BLaER1 treated with 17β-estradiol and CSF1 and Interleukin-3, amounts not matched to agents 10 nM and 100 nM (cell line): ENCODE results near the gene CD151.

Source experiments
- H3K27ac ChIP-seq, 11 experiments: shearing (Covaris generic); formaldehyde crosslinking; 2 replicates each; pipeline ENCODE4 v1.8.1; 2022
- H3K27me3 ChIP-seq, 11 experiments: shearing (Covaris generic); formaldehyde crosslinking; 2 replicates each; pipeline ENCODE4 v1.8.1; 2022
- H3K36me3 ChIP-seq, 11 experiments: shearing (Covaris generic); formaldehyde crosslinking; 2 replicates each; pipeline ENCODE4 v1.8.1; 2022
- H3K4me1 ChIP-seq, 10 experiments: shearing (Covaris generic); formaldehyde crosslinking; 2 replicates each; pipeline ENCODE4 v1.8.1; 2022
- H3K4me2 ChIP-seq, 11 experiments: shearing (Covaris generic); formaldehyde crosslinking; 2 replicates each; pipeline ENCODE4 v1.8.1; 2022
- H3K4me3 ChIP-seq, 10 experiments: shearing (Covaris generic); formaldehyde crosslinking; 2 replicates each; pipeline ENCODE4 v1.8.1; 2022
- H3K9ac ChIP-seq, 11 experiments: shearing (Covaris generic); formaldehyde crosslinking; 2 replicates each; pipeline ENCODE4 v1.8.1; 2022
- H3K9me3 ChIP-seq, 11 experiments: shearing (Covaris generic); formaldehyde crosslinking; replicated peaks in 1 of 11; 2 replicates each; pipeline ENCODE4 v1.8.1; 2022
- H4K20me1 ChIP-seq, 11 experiments: shearing (Covaris generic); formaldehyde crosslinking; 2 replicates each; pipeline ENCODE4 v1.8.1; 2022
- Cebpa-rat ChIP-seq, 11 experiments: shearing (Covaris generic); IDR thresholded peaks; 2 replicates each; pipeline ENCODE4 v1.8.1; 2022

Gene CD151

GRCh38 chr11:839280-839623, 6.5 kb downstream of the CD151 start:
- H3K36me3 ChIP-seq: peaks cover 46 to 53% (median 52%) of the 10 kb centered on the region in 11 experiments
- H3K4me2 ChIP-seq: no peak overlapping the region
- no peak for TF ChIP-seq Cebpa-rat (IDR thresholded peaks at IDR 0.05)
- no peak overlapping the region for H3K4me3 ChIP-seq
- peaks cover 69 to 80% (median 74%) of the 10 kb centered on the region in 11 experiments for H4K20me1 ChIP-seq
- H3K27me3 ChIP-seq: peaks cover 0 to 11% (median 6%) of the 10 kb centered on the region in 11 experiments; a peak in 7 of 22 replicates
- H3K27ac ChIP-seq: no peak overlapping the region
- peaks cover 36 to 61% (median 42%) of the 10 kb centered on the region in 10 experiments for H3K4me1 ChIP-seq
- H3K9ac ChIP-seq: peak overlapping the region in 4 of 11 experiments; percentile 13 to 31 (median 27); a peak in 3 of 22 replicates
- H3K9me3 ChIP-seq: no peaks in the 10 kb centered on the region

- Histone ChIP-seq H3K36me3 (peaks cover 46 to 53% (median 52%) of the 10 kb centered on the region in 11 experiments), H3K4me2 (peak overlapping the region; percentile 85 to 99 (median 98); a peak in 20 of 22 replicates), H3K27ac (no peak overlapping the region), H3K27me3 (peaks cover 0 to 3% (median 0%) of the 10 kb centered on the region in 11 experiments; a peak in 3 of 22 replicates), H3K9me3 (no peaks in the 10 kb centered on the region), H4K20me1 (peaks cover 64 to 75% (median 69%) of the 10 kb centered on the region in 11 experiments), H3K4me1 (peaks cover 36 to 61% (median 40%) of the 10 kb centered on the region in 10 experiments), H3K9ac (peak overlapping the region; percentile 98 to 100 (median 99); a peak in 20 of 22 replicates), H3K4me3 (peak overlapping the region in 6 of 10 experiments; percentile 89 to 99 (median 94); a peak in 6 of 20 replicates)
- no peak for TF ChIP-seq Cebpa-rat (IDR thresholded peaks at IDR 0.05)
These were observed 7.3 kb downstream of the CD151 start for GRCh38 chr11:839875-840617.

DNA sequence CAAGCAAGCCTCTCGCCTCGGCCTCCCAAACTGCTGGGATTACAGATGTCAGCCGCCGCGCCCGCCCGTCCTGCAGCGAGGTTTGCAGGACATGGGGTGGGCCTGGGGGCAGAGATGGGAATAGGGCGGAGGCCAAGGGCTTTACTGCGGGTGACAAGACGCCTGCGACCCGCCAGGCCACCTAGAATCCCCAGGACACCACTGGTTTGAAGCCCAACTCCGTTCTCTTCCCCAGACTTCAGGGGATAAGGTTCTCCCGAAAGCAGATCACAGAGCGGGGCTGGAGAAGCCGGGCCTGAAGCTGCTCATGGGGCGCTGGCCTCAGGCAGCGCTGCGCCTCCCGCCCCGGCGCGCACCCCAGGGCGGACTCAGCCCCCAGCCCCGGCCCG, 9.2 kb downstream of the CD151 start:
- Histone ChIP-seq H3K4me2 (peak overlapping the region; percentile 85 to 99 (median 98)), H3K27ac (peak overlapping the region; percentile 98 to 100 (median 99)), H3K4me3 (peak overlapping the region; percentile 87 to 100 (median 96)), H3K36me3 (peaks cover 37 to 44% (median 42%) of the 10 kb centered on the region in 11 experiments), H4K20me1 (peaks cover 68 to 77% (median 73%) of the 10 kb centered on the region in 11 experiments), H3K27me3 (no peaks in the 10 kb centered on the region), H3K9me3 (no peaks in the 10 kb centered on the region), H3K9ac (peak overlapping the region; percentile 98 to 100 (median 99)), H3K4me1 (peaks cover 49 to 70% (median 54%) of the 10 kb centered on the region in 10 experiments)
- TF ChIP-seq Cebpa-rat (IDR thresholded peaks at IDR 0.05): no peak

DNA sequence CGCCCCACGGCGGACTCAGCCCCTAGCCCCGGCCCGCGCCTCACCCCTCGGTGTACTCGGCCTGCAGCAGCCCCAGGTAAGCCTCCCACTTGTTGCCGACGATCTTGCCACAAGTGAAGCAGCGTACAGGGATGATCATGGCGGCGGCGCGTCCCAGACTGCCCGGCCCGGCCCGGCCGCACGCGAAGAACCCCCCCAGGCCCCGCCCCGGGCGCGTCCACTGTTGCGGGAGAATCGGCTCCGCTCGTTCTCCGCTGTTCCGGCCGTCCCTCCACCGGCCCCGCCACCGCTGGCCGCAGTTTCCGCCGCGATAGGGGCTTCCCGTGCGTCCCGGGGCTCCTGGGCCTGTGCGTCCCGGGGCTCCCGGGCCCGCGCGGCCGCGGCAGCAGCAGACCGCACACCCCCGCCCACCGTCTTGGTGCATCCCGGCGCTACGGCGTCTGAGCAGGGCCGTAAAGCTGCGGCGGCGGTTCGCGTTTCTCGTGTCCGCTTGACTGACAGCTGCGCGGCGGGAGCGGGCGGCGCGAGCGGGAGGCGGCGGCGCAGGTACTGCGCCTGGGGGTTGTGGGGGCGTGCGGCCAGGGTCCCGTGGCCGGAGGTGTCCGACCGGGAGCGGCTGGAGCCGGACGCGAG, 9.7 kb downstream of the CD151 start, which contains the start of the genes POLR2L and TSPAN4:
Gene POLR2L, minus strand, starts transcription at position 160 of the 633 bp plus-strand sequence. Its CDS starts 21 bp downstream, at position 139.
Gene TSPAN4, plus strand, starts transcription at position 483 of the 633 bp plus-strand sequence. CDS start 7,453 bp downstream, outside the sequence.
- Histone ChIP-seq H3K36me3 (peaks cover 32 to 39% (median 37%) of the 10 kb centered on the region in 11 experiments), H3K4me2 (peak within 1 kb of the TSS; percentile 85 to 99 (median 98)), H3K9me3 (no peaks in the 10 kb centered on the region), H3K27me3 (no peaks in the 10 kb centered on the region), H3K27ac (peak within 1 kb of the TSS; percentile 98 to 100 (median 99)), H4K20me1 (peaks cover 63 to 75% (median 71%) of the 10 kb centered on the region in 11 experiments), H3K4me1 (peaks cover 50 to 68% (median 56%) of the 10 kb centered on the region in 10 experiments), H3K9ac (peak within 1 kb of the TSS; percentile 98 to 100 (median 99)), H3K4me3 (peak within 1 kb of the TSS; percentile 87 to 100 (median 96))
- TF ChIP-seq Cebpa-rat (IDR thresholded peaks at IDR 0.05): no peak

- H3K4me2 ChIP-seq: peak overlapping the region; percentile 85 to 99 (median 98)
- peak overlapping the region; percentile 90 to 100 (median 99) for H3K27ac ChIP-seq
- peaks cover 26 to 32% (median 30%) of the 10 kb centered on the region in 11 experiments for H3K36me3 ChIP-seq
- H3K9ac ChIP-seq: peak overlapping the region; percentile 98 to 100 (median 99)
- H3K9me3 ChIP-seq: no peaks in the 10 kb centered on the region
- peaks cover 62 to 75% (median 71%) of the 10 kb centered on the region in 11 experiments for H4K20me1 ChIP-seq
- H3K4me3 ChIP-seq: peak overlapping the region; percentile 87 to 100 (median 96)
- H3K4me1 ChIP-seq: peaks cover 56 to 69% (median 60%) of the 10 kb centered on the region in 10 experiments
- no peak for TF ChIP-seq Cebpa-rat (IDR thresholded peaks at IDR 0.05)
- H3K27me3 ChIP-seq: peaks cover 0 to 5% (median 0%) of the 10 kb centered on the region in 11 experiments; a peak in 2 of 22 replicates
These were observed 10.5 kb downstream of the CD151 start for GRCh38 chr11:843086-843734.

- Histone ChIP-seq H3K36me3 (peaks cover 18 to 24% (median 22%) of the 10 kb centered on the region in 11 experiments), H3K9ac (peak overlapping the region; percentile 98 to 100 (median 99)), H3K4me1 (peaks cover 65 to 74% (median 69%) of the 10 kb centered on the region in 10 experiments), H3K4me3 (peak overlapping the region; percentile 87 to 100 (median 96)), H4K20me1 (peaks cover 62 to 75% (median 72%) of the 10 kb centered on the region in 11 experiments), H3K9me3 (no peaks in the 10 kb centered on the region), H3K27ac (peak overlapping the region; percentile 49 to 100 (median 99); a peak in 21 of 22 replicates), H3K4me2 (peak overlapping the region; percentile 85 to 99 (median 98)), H3K27me3 (peaks cover 0 to 13% (median 0%) of the 10 kb centered on the region in 11 experiments; a peak in 9 of 22 replicates)
- TF ChIP-seq Cebpa-rat (IDR thresholded peaks at IDR 0.05): no peak
These were observed 11.3 kb downstream of the CD151 start for GRCh38 chr11:843818-844692.

DNA sequence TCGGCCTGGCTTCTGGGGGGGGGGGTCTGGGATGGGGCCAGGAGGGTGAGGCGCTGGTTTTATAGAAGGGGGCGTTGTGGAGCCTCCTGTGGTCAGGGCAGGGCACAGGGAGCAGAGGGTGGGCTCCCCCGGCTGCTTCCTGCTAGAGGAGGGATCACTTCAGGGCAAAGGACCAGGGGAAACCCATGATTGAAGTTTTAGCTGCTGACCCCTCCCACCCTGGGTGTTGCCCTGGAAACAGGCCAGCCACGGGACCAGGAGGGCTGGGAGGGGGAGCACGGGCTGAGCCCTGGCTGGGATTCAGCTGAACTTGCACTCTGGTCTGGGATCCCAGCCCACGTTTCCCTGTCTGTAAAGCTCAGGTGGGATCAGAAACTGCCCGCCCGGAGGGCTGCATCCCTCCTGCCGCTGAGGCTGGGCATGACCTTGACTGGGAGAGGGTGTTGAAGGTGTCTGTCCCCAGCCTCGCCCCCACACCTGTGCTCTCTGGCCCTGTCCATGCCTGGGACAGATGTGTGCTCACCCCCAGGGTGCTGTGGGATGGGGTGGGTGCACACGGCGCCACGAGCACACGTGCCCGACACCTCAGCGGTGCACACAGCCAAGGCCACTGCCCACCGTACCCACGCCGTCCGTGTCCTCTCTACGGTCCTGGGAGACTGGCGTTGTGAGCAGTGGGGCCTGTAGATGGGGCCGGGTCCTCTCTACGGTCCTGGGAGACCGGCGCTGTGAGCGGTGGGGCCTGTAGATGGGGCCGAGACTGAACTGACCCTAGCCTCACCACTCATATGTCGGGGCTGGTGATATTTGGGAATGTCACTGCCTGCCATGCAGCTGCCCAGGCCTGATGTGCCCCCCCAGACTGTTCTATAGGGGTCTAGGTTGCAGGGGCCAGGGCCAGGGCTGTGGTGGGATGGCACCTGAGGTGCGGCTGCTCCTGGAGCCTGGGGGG, 12.2 kb downstream of the CD151 start:
- peaks cover 0 to 16% (median 0%) of the 10 kb centered on the region in 11 experiments; a peak in 10 of 22 replicates for H3K27me3 ChIP-seq
- H3K4me2 ChIP-seq: peak overlapping the region; percentile 85 to 99 (median 98)
- H3K4me3 ChIP-seq: peak overlapping the region in 6 of 10 experiments; percentile 26 to 99 (median 94); a peak in 10 of 20 replicates
- H3K36me3 ChIP-seq: peaks cover 9 to 16% (median 13%) of the 10 kb centered on the region in 11 experiments
- H3K9me3 ChIP-seq: no peaks in the 10 kb centered on the region
- peaks cover 59 to 75% (median 66%) of the 10 kb centered on the region in 11 experiments for H4K20me1 ChIP-seq
- H3K4me1 ChIP-seq: peaks cover 67 to 78% (median 73%) of the 10 kb centered on the region in 10 experiments
- TF ChIP-seq Cebpa-rat (IDR thresholded peaks at IDR 0.05): no peak
- H3K9ac ChIP-seq: peak overlapping the region; percentile 35 to 100 (median 98); a peak in 20 of 22 replicates
- H3K27ac ChIP-seq: peak overlapping the region in 10 of 11 experiments; percentile 13 to 100 (median 94); a peak in 16 of 22 replicates
